MM.1S (cell line): ENCODE data around the gene MND1.

Source experiments
- DNase-seq: peaks from one replicate; pipeline ENCODE4 v3.0.0-alpha.2; 2015
- H2AFZ ChIP-seq: fragments of 300-600 bp; sonication (generic); 2 replicates; pipeline ENCODE4 v1.6.0; 2016; ENCODE audit warnings: antibody characterized with exemption, low read length
- H3F3A ChIP-seq: fragments of 300-600 bp; sonication (generic); 2 replicates; pipeline ENCODE4 v1.6.1; 2016; ENCODE audit warnings: mild to moderate bottlenecking, antibody characterized with exemption, low read length, moderate library complexity, mixed read lengths; ENCODE audit not compliant: insufficient read depth
- H3K27ac ChIP-seq: fragments of 300-600 bp; sonication (generic); 2 replicates; pipeline ENCODE4 v1.5.1; 2016; ENCODE audit warnings: mild to moderate bottlenecking, low read length
- H3K27me3 ChIP-seq: fragments of 300-600 bp; sonication (generic); replicated peaks from 2 replicates; pipeline ENCODE4 v1.6.0; 2016; ENCODE audit warnings: low read length; ENCODE audit not compliant: insufficient read depth
- H3K36me3 ChIP-seq: fragments of 300-600 bp; sonication (generic); replicated peaks from 2 replicates; pipeline ENCODE4 v1.6.1; 2016; ENCODE audit warnings: mild to moderate bottlenecking, low read length, mixed read lengths; ENCODE audit not compliant: insufficient read depth
- H3K4me1 ChIP-seq: fragments of 300-600 bp; sonication (generic); 2 replicates; pipeline ENCODE4 v1.6.1; 2016; ENCODE audit warnings: low read length, mixed read lengths
- H3K4me2 ChIP-seq: fragments of 300-600 bp; sonication (generic); 2 replicates; pipeline ENCODE4 v1.6.0; 2016; ENCODE audit warnings: low read depth, low read length
- H3K4me3 ChIP-seq: fragments of 300-600 bp; sonication (generic); 2 replicates; pipeline ENCODE4 v1.5.1; 2016; ENCODE audit warnings: low read length, mixed read lengths
- H3K79me2 ChIP-seq: fragments of 300-600 bp; sonication (generic); 2 replicates; pipeline ENCODE4 v1.6.1; 2016; ENCODE audit warnings: mixed run types, low read length, mixed read lengths
- H3K9ac ChIP-seq: fragments of 300-600 bp; sonication (generic); 2 replicates; pipeline ENCODE4 v1.6.1; 2016; ENCODE audit warnings: low read length, mixed read lengths
- H3K9me2 ChIP-seq: fragments of 300-600 bp; sonication (generic); replicated peaks from 2 replicates; pipeline ENCODE4 v1.6.1; 2016; ENCODE audit warnings: mild to moderate bottlenecking, low read length, mixed read lengths; ENCODE audit not compliant: insufficient read depth
- H3K9me3 ChIP-seq: fragments of 300-600 bp; sonication (generic); replicated peaks from 2 replicates; pipeline ENCODE4 v1.6.1; 2016; ENCODE audit warnings: mild to moderate bottlenecking, low read length, mixed read lengths; ENCODE audit not compliant: insufficient read depth
- H4K20me1 ChIP-seq: fragments of 300-600 bp; sonication (generic); 2 replicates; pipeline ENCODE4 v1.6.1; 2016; ENCODE audit warnings: mild to moderate bottlenecking, low read length, moderate library complexity, mixed read lengths; ENCODE audit not compliant: insufficient read depth
- EZH2 ChIP-seq: fragments of 300-600 bp; sonication (generic); optimal IDR thresholded peaks from 2 replicates; pipeline ENCODE3; 2017; ENCODE audit warnings: low read depth, mild to moderate bottlenecking, antibody characterized with exemption, low read length, mixed read lengths
- EZH2phosphoT487 ChIP-seq: fragments of 300-600 bp; sonication (generic); IDR thresholded peaks from 2 replicates; pipeline ENCODE4 v1.6.1; 2018; ENCODE audit warnings: antibody characterized with exemption, low read length
- TF ChIP-seq, protein P1 (sequence below): fragments of 300-600 bp; sonication (generic); IDR thresholded peaks from 2 replicates; pipeline ENCODE4 v1.5.1; 2016; ENCODE audit warnings: antibody characterized with exemption, low read length, mixed read lengths

The MND1 gene

GRCh38 chr4:153451911-153452657 is 107.6 kb downstream of the MND1 start:
- H4K20me1 ChIP-seq = no peaks in the 10 kb centered on the region
- H3K27ac ChIP-seq = no peak overlapping the region
- H3K79me2 ChIP-seq = no peaks in the 10 kb centered on the region
- TF ChIP-seq EZH2phosphoT487 (no peak), EZH2 (no peak)
- TF ChIP-seq, protein P1, sequence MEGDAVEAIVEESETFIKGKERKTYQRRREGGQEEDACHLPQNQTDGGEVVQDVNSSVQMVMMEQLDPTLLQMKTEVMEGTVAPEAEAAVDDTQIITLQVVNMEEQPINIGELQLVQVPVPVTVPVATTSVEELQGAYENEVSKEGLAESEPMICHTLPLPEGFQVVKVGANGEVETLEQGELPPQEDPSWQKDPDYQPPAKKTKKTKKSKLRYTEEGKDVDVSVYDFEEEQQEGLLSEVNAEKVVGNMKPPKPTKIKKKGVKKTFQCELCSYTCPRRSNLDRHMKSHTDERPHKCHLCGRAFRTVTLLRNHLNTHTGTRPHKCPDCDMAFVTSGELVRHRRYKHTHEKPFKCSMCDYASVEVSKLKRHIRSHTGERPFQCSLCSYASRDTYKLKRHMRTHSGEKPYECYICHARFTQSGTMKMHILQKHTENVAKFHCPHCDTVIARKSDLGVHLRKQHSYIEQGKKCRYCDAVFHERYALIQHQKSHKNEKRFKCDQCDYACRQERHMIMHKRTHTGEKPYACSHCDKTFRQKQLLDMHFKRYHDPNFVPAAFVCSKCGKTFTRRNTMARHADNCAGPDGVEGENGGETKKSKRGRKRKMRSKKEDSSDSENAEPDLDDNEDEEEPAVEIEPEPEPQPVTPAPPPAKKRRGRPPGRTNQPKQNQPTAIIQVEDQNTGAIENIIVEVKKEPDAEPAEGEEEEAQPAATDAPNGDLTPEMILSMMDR = no peak
- no peaks in the 10 kb centered on the region for H3K27me3 ChIP-seq
- H3K9ac ChIP-seq = no peak overlapping the region
- no peak for DNase-seq
- H3F3A ChIP-seq = no peaks in the 10 kb centered on the region
- no peak overlapping the region for H3K4me2 ChIP-seq
- H3K4me3 ChIP-seq = no peak overlapping the region
- no peaks in the 10 kb centered on the region for H3K9me3 ChIP-seq
- no peaks in the 10 kb centered on the region for H3K4me1 ChIP-seq
- H3K36me3 ChIP-seq = no peaks in the 10 kb centered on the region
- no peak overlapping the region for H2AFZ ChIP-seq
- no peaks in the 10 kb centered on the region for H3K9me2 ChIP-seq

GRCh38 chr4:153452658-153453378 is 108.3 kb downstream of the MND1 start:
- Histone ChIP-seq H3K9me3 (no peaks in the 10 kb centered on the region), H2AFZ (no peak overlapping the region), H4K20me1 (no peaks in the 10 kb centered on the region), H3K4me1 (no peaks in the 10 kb centered on the region), H3K4me2 (no peak overlapping the region), H3K9me2 (no peaks in the 10 kb centered on the region), H3K27me3 (no peaks in the 10 kb centered on the region), H3K36me3 (no peaks in the 10 kb centered on the region), H3K79me2 (no peaks in the 10 kb centered on the region), H3K27ac (no peak overlapping the region), H3K4me3 (no peak overlapping the region), H3K9ac (no peak overlapping the region), H3F3A (no peaks in the 10 kb centered on the region)
- TF ChIP-seq EZH2 (no peak), EZH2phosphoT487 (no peak)
- TF ChIP-seq, protein P1 = no peak
- no peak for DNase-seq

- Histone ChIP-seq H3K27ac (no peak overlapping the region), H2AFZ (no peak overlapping the region), H3K9ac (no peak overlapping the region), H3F3A (no peaks in the 10 kb centered on the region), H3K9me2 (no peaks in the 10 kb centered on the region), H3K4me2 (no peak overlapping the region), H3K4me1 (no peaks in the 10 kb centered on the region), H3K79me2 (no peaks in the 10 kb centered on the region), H3K27me3 (no peaks in the 10 kb centered on the region), H4K20me1 (no peaks in the 10 kb centered on the region), H3K9me3 (no peaks in the 10 kb centered on the region), H3K36me3 (no peaks in the 10 kb centered on the region), H3K4me3 (no peak overlapping the region)
- no peak for TF ChIP-seq EZH2
- TF ChIP-seq EZH2phosphoT487 = no peak
- TF ChIP-seq, protein P1 = no peak
- no peak for DNase-seq
Observed at GRCh38 chr4:153453402-153453801, 108.9 kb downstream of the MND1 start.
